Smooth muscle cell (in vitro differentiated cells): Measurements from ENCODE around the gene SMAP2. TPM values are rescaled to one million over a fixed set of nuclear protein-coding genes. Genes with fewer than 3 reads are reported as not detected.

Source experiments
- DNase-seq: peaks from one replicate; lab custom pipeline; 2025; ENCODE audit not compliant: unreplicated experiment; lab: John Stamatoyannopoulos, UW
- H2AFZ ChIP-seq: fragments of 200-600 bp; sonication (generic); 2 replicates; pipeline ENCODE4 v1.6.0; 2016; ENCODE audit warnings: antibody characterized with exemption, low read depth, mild to moderate bottlenecking
- H3F3A ChIP-seq: fragments of 200-600 bp; sonication (generic); 2 replicates; pipeline ENCODE4 v1.6.0; 2017; ENCODE audit warnings: antibody characterized with exemption, low read depth
- H3K27ac ChIP-seq: fragments of 200-600 bp; sonication (generic); 2 replicates; pipeline ENCODE4 v1.5.1; 2016; ENCODE audit warnings: low read depth, mild to moderate bottlenecking
- H3K27me3 ChIP-seq: fragments of 200-600 bp; sonication (generic); 2 replicates; pipeline ENCODE4 v1.6.1; 2016; ENCODE audit warnings: low read depth, mild to moderate bottlenecking
- H3K36me3 ChIP-seq: fragments of 200-600 bp; sonication (generic); 2 replicates; pipeline ENCODE4 v1.5.1; 2016; ENCODE audit warnings: low read depth
- H3K4me1 ChIP-seq: fragments of 200-600 bp; sonication (generic); 2 replicates; pipeline ENCODE4 v1.5.1; 2016; ENCODE audit warnings: low read depth
- H3K4me2 ChIP-seq: fragments of 200-600 bp; sonication (generic); 2 replicates; pipeline ENCODE4 v1.6.0; 2016; ENCODE audit warnings: mild to moderate bottlenecking
- H3K4me3 ChIP-seq: fragments of 200-600 bp; sonication (generic); 2 replicates; pipeline ENCODE4 v1.5.1; 2016; ENCODE audit warnings: mild to moderate bottlenecking
- H3K79me2 ChIP-seq: fragments of 200-600 bp; sonication (generic); 2 replicates; pipeline ENCODE4 v1.6.0; 2016; ENCODE audit warnings: low read depth, mild to moderate bottlenecking
- H3K9ac ChIP-seq: fragments of 200-600 bp; sonication (generic); 2 replicates; pipeline ENCODE4 v1.6.0; 2016; ENCODE audit warnings: low read depth
- H3K9me3 ChIP-seq: fragments of 200-600 bp; sonication (generic); replicated peaks from 2 replicates; pipeline ENCODE4 v1.5.1; 2016; ENCODE audit warnings: low read depth
- H4K20me1 ChIP-seq: fragments of 200-600 bp; sonication (generic); 2 replicates; pipeline ENCODE4 v1.6.0; 2016; ENCODE audit warnings: low read depth
- CTCF ChIP-seq: fragments of 200-600 bp; sonication (generic); IDR thresholded peaks from 2 replicates; pipeline ENCODE4 v1.5.1; 2017; ENCODE audit warnings: borderline replicate concordance, mild to moderate bottlenecking, antibody characterized with exemption; ENCODE audit not compliant: insufficient read depth, poor library complexity, severe bottlenecking
- WGBS: methylation state at CpG from one replicate; pipeline ENCODE4 v1.1.7; 2016; ENCODE audit warnings: low lambda C conversion rate; 5-methylcytosine and 5-hydroxymethylcytosine counted together
- polyA plus RNA-seq: library from polyadenylated mRNA; unstranded; fragments of >200 nt; fragmentation: Nextera tagmentation; extraction: Ambion mirVana; gene quantifications from 2 replicates; pipeline ENCODE4 v1.2.1, GENCODE V29; 2016
- total RNA-seq: library from RNA; depleted of rRNA; stranded (reverse); fragments of >200 nt; gene quantifications from 2 replicates; pipeline ENCODE4 v1.2.3, GENCODE V29; 2014

The SMAP2 gene
- total and polyA plus RNA-seq, 2 experiments from 2014 or later: 18.4 to 29.7 TPM

- no peak overlapping the region for H3K4me3 ChIP-seq
- H3K9ac ChIP-seq: no peak overlapping the region
- H3K27me3 ChIP-seq: no peaks in the 10 kb centered on the region
- peaks cover 51% of the 10 kb centered on the region for H3K79me2 ChIP-seq
- no peak overlapping the region for H3K4me2 ChIP-seq
- no peaks in the 10 kb centered on the region for H3K9me3 ChIP-seq
- no peak overlapping the region for H2AFZ ChIP-seq
- H3K4me1 ChIP-seq: peaks cover 5% of the 10 kb centered on the region
- no peaks in the 10 kb centered on the region for H3K36me3 ChIP-seq
- no peaks in the 10 kb centered on the region for H3F3A ChIP-seq
- no peak for DNase-seq
- H4K20me1 ChIP-seq: peaks cover 77% of the 10 kb centered on the region
- TF ChIP-seq CTCF: no peak
- WGBS: 68% methylated on average over 3 of the region's 3 CpGs
- peak overlapping the region; percentile 61 for H3K27ac ChIP-seq
Measured at GRCh38 chr1:40395190-40396175, 22.0 kb downstream of the SMAP2 start.

GRCh38 chr1:40396420-40396819 is 22.9 kb downstream of the SMAP2 start:
- Histone ChIP-seq H3K36me3 (no peaks in the 10 kb centered on the region), H3K27ac (no peak overlapping the region), H3K9ac (no peak overlapping the region), H3K9me3 (no peaks in the 10 kb centered on the region), H2AFZ (no peak overlapping the region), H3F3A (no peaks in the 10 kb centered on the region), H3K4me3 (no peak overlapping the region), H4K20me1 (peaks cover 73% of the 10 kb centered on the region), H3K4me1 (peaks cover 5% of the 10 kb centered on the region), H3K27me3 (no peaks in the 10 kb centered on the region), H3K4me2 (no peak overlapping the region), H3K79me2 (peaks cover 53% of the 10 kb centered on the region)
- DNase-seq: no peak
- TF ChIP-seq CTCF: no peak
- 84% methylated on average over 1 of the region's 1 CpG for WGBS

- H3K36me3 ChIP-seq: no peaks in the 10 kb centered on the region
- no peaks in the 10 kb centered on the region for H3K9me3 ChIP-seq
- H3K27ac ChIP-seq: no peak overlapping the region
- no peak overlapping the region for H3K4me2 ChIP-seq
- no peak for DNase-seq
- WGBS: 99% methylated on average over 2 of the region's 2 CpGs
- H3K4me3 ChIP-seq: no peak overlapping the region
- peaks cover 73% of the 10 kb centered on the region for H4K20me1 ChIP-seq
- no peaks in the 10 kb centered on the region for H3K4me1 ChIP-seq
- H3K79me2 ChIP-seq: peaks cover 57% of the 10 kb centered on the region
- TF ChIP-seq CTCF: no peak
- H3K27me3 ChIP-seq: no peaks in the 10 kb centered on the region
- no peaks in the 10 kb centered on the region for H3F3A ChIP-seq
- no peak overlapping the region for H3K9ac ChIP-seq
- H2AFZ ChIP-seq: no peak overlapping the region
Measured at GRCh38 chr1:40397258-40397657, 23.7 kb downstream of the SMAP2 start.
